CD14-positive monocyte (primary cell): Measurements from ENCODE around the gene KLRG1. TPM values are rescaled to one million over a fixed set of nuclear protein-coding genes. Genes with fewer than 3 reads are reported as not detected.

Experiments
- DNase-seq, 3 donors: peaks; one replicate each; pipeline ENCODE4 v3.0.0-alpha.2; 2011 to 2022
- H2AFZ ChIP-seq: 2 replicates; pipeline ENCODE4 v1.6.0; 2012; ENCODE audit warnings: mild to moderate bottlenecking, low read depth, low read length, inconsistent platforms; ENCODE audit not compliant: insufficient read depth, poor library complexity, severe bottlenecking
- H3K27ac ChIP-seq, 2 donors: 1 replicate in 1 of 2; 2 replicates in 1 of 2; pipeline ENCODE4 v1.5.1; 2012 to 2013; ENCODE audit warnings: low read length in 2 of 2, control low read depth in 1 of 2, inconsistent platforms in 1 of 2, low read depth in 1 of 2, mild to moderate bottlenecking in 1 of 2
- H3K27me3 ChIP-seq, 2 donors: one replicate each; pipeline versions ENCODE4 v1.6.0 to v1.6.1; 2011 to 2013; ENCODE audit warnings: low read length in 2 of 2; ENCODE audit not compliant: control insufficient read depth in 2 of 2, insufficient read depth in 2 of 2
- H3K36me3 ChIP-seq, 2 donors: replicated peaks in 1 of 2; 1 replicate in 1 of 2; 2 replicates in 1 of 2; pipeline versions ENCODE4 v1.5.1 to v1.6.1; 2012 to 2013; ENCODE audit warnings: low read length in 2 of 2, control low read depth in 1 of 2, inconsistent platforms in 1 of 2, mild to moderate bottlenecking in 1 of 2; ENCODE audit not compliant: insufficient read depth in 2 of 2, control insufficient read depth in 1 of 2
- H3K4me1 ChIP-seq, 2 donors: 1 replicate in 1 of 2; 2 replicates in 1 of 2; pipeline versions ENCODE4 v1.5.1 to v1.6.1; 2012 to 2013; ENCODE audit warnings: low read length in 2 of 2, control low read depth in 1 of 2, inconsistent platforms in 1 of 2, mild to moderate bottlenecking in 1 of 2, moderate library complexity in 1 of 2; ENCODE audit not compliant: insufficient read depth in 2 of 2, control insufficient read depth in 1 of 2
- H3K4me2 ChIP-seq: replicated peaks from 2 replicates; pipeline ENCODE3; 2012; ENCODE audit warnings: low read length, moderate library complexity, mild to moderate bottlenecking; ENCODE audit not compliant: poor library complexity, severe bottlenecking; ENCODE audit errors: extremely low read depth
- H3K4me3 ChIP-seq, 3 experiments: fragments of 200-600 bp in 1 of 3; sonication (generic) in 1 of 3; replicated peaks in 1 of 3; 1 replicate in 2 of 3; 2 replicates in 1 of 3; pipeline ENCODE4 v1.5.1; 2011 to 2013; ENCODE audit warnings: low read length in 3 of 3, mild to moderate bottlenecking in 3 of 3, control low read depth in 2 of 3, low read depth in 2 of 3, inconsistent platforms in 1 of 3, moderate library complexity in 1 of 3
- H3K79me2 ChIP-seq: 2 replicates; pipeline ENCODE4 v1.6.0; 2012; ENCODE audit warnings: mild to moderate bottlenecking, control low read depth, inconsistent platforms, low read length, moderate library complexity; ENCODE audit not compliant: insufficient read depth
- H3K9ac ChIP-seq: 2 replicates; pipeline ENCODE4 v1.6.0; 2017; ENCODE audit warnings: low read length, mild to moderate bottlenecking; ENCODE audit not compliant: insufficient read depth, poor library complexity, severe bottlenecking
- H3K9me3 ChIP-seq, 2 donors: replicated peaks in 1 of 2; 1 replicate in 1 of 2; 2 replicates in 1 of 2; pipeline versions ENCODE4 v1.5.1 to v1.6.1; 2012 to 2013; ENCODE audit warnings: low read length in 2 of 2, control low read depth in 1 of 2; ENCODE audit not compliant: control insufficient read depth in 1 of 2, insufficient read depth in 1 of 2
- H4K20me1 ChIP-seq: 2 replicates; pipeline ENCODE4 v1.6.0; 2012; ENCODE audit warnings: mild to moderate bottlenecking, low read length, control low read depth, moderate library complexity; ENCODE audit not compliant: insufficient read depth
- H3K27ac Mint-ChIP-seq, 7 donors: one replicate each; pipeline ENCODE4 v1.8.0; 2020; ENCODE audit warnings: mild to moderate bottlenecking in 7 of 7, mixed read lengths in 7 of 7, moderate library complexity in 6 of 7, inconsistent platforms in 2 of 7
- H3K27me3 Mint-ChIP-seq, 3 donors: one replicate each; pipeline ENCODE4 v1.8.0; 2021 to 2022; ENCODE audit warnings: low read depth in 3 of 3, mild to moderate bottlenecking in 3 of 3, mixed read lengths in 3 of 3, moderate library complexity in 3 of 3, inconsistent platforms in 1 of 3
- H3K36me3 Mint-ChIP-seq, 2 donors: one replicate each; pipeline ENCODE4 v1.8.0; 2020; ENCODE audit warnings: mixed read lengths in 2 of 2, inconsistent platforms in 1 of 2, mild to moderate bottlenecking in 1 of 2
- H3K4me1 Mint-ChIP-seq: one replicate; pipeline ENCODE4 v1.8.0; 2020; ENCODE audit warnings: mild to moderate bottlenecking, mixed read lengths
- H3K4me3 Mint-ChIP-seq, 2 donors: one replicate each; pipeline ENCODE4 v1.8.0; 2020; ENCODE audit warnings: mild to moderate bottlenecking in 2 of 2, mixed read lengths in 2 of 2, moderate library complexity in 1 of 2
- H3K9me3 Mint-ChIP-seq, 7 donors: one replicate each; pipeline ENCODE4 v1.8.0; 2020 to 2022; ENCODE audit warnings: mixed read lengths in 7 of 7, mild to moderate bottlenecking in 6 of 7, moderate library complexity in 6 of 7, inconsistent platforms in 2 of 7
- CTCF ChIP-seq: fragments of 200-600 bp; IDR thresholded peaks from one replicate; pipeline ENCODE4 v1.8.0; 2022; ENCODE audit warnings: antibody characterized with exemption, mild to moderate bottlenecking
- WGBS: methylation state at CpG from one replicate; pipeline ENCODE4 v1.1.5; 2013; ENCODE audit warnings: missing lambda C conversion rate; ENCODE audit not compliant: insufficient coverage; 5-methylcytosine and 5-hydroxymethylcytosine counted together
- intact Hi-C, 2 donors: fragments of 100-400 bp; cut with micrococcal nuclease; formaldehyde crosslinking; loops; one replicate each; pipeline versions ENCODE4 v1.15.0 to v1.15.1; 2023
- polyA plus RNA-seq, 3 donors: library from polyadenylated mRNA; depleted of rRNA in 1 of 3; unstranded in 2 of 3; stranded (reverse) in 1 of 3; fragments of 300-500 nt in 2 of 3; fragments of >200 nt in 1 of 3; fragmentation: Illumina TruSeq in 2 of 3; gene quantifications; 1 replicate in 2 of 3; 2 replicates in 1 of 3; pipeline ENCODE4 v1.2.3, GENCODE V29; 2012 to 2021

KLRG1 gene
- polyA plus RNA-seq, 3 donors = 1.1 to 3.4 (median 2.3) TPM

- H3K36me3 ChIP-seq = no peaks in the 10 kb centered on the region
These were observed 46.9 kb downstream of the KLRG1 start for GRCh38 chr12:9036227-9036626.

GRCh38 chr12:9037431-9037830 is 48.1 kb downstream of the KLRG1 start:
- Histone ChIP-seq H3K4me3 (no peak overlapping the region), H3K36me3 (no peaks in the 10 kb centered on the region), H4K20me1 (no peaks in the 10 kb centered on the region), H3K27me3 (no peaks in the 10 kb centered on the region), H3K4me2 (no peak overlapping the region), H3K27ac (no peak overlapping the region), H2AFZ (no peak overlapping the region), H3K79me2 (no peaks in the 10 kb centered on the region), H3K9me3 (no peaks in the 10 kb centered on the region), H3K9ac (no peak overlapping the region), H3K4me1 (no peaks in the 10 kb centered on the region)
- H3K4me1 Mint-ChIP-seq = peaks cover 7% of the 10 kb centered on the region
- no peak for DNase-seq
- intact Hi-C loops = loop anchor here (5.0 to 10.0 kb wide), 2 partner anchors 353 to 355 kb away; no protein-coding TSS in a partner anchor
- no peaks in the 10 kb centered on the region for H3K36me3 Mint-ChIP-seq
- no peak for TF ChIP-seq CTCF
- no CpG with 5 or more reads among the region's 3 CpGs for WGBS
- H3K27ac Mint-ChIP-seq = no peak overlapping the region
- H3K4me3 Mint-ChIP-seq = no peak overlapping the region
- peaks cover 0 to 3% (median 1%) of the 10 kb centered on the region in 7 donors for H3K9me3 Mint-ChIP-seq
- H3K27me3 Mint-ChIP-seq = no peaks in the 10 kb centered on the region

More at GRCh38 chr12:9036227-9036626, 46.9 kb downstream of the KLRG1 start:
- H3K4me1 ChIP-seq = no peaks in the 10 kb centered on the region
- no peak overlapping the region for H3K4me2 ChIP-seq
- no peak overlapping the region for H3K27ac Mint-ChIP-seq
- H3K4me3 ChIP-seq = no peak overlapping the region
- no peaks in the 10 kb centered on the region for H3K79me2 ChIP-seq
- no peaks in the 10 kb centered on the region for H4K20me1 ChIP-seq
- intact Hi-C loops = loop anchor here (5.0 to 10.0 kb wide), 2 partner anchors 351 to 354 kb away; no protein-coding TSS in a partner anchor
- no peak for DNase-seq
- H3K27ac ChIP-seq = no peak overlapping the region
- no peaks in the 10 kb centered on the region for H3K9me3 ChIP-seq
- H3K27me3 Mint-ChIP-seq = no peaks in the 10 kb centered on the region
- H3K36me3 Mint-ChIP-seq = no peaks in the 10 kb centered on the region
- TF ChIP-seq CTCF = no peak
- no peaks in the 10 kb centered on the region for H3K27me3 ChIP-seq
- WGBS = 100% methylated on average over 1 of the region's 6 CpGs
- H2AFZ ChIP-seq = no peak overlapping the region
- no peak overlapping the region for H3K9ac ChIP-seq
- H3K4me3 Mint-ChIP-seq = no peak overlapping the region
- H3K4me1 Mint-ChIP-seq = peaks cover 8% of the 10 kb centered on the region
- H3K9me3 Mint-ChIP-seq = peaks cover 0 to 3% (median 1%) of the 10 kb centered on the region in 7 donors
